ENCODE measurements around the gene TPGS1.

TPGS1 gene

GRCh38 chr19:495081-495401 lies 12.3 kb upstream of the TPGS1 start:
- DNase-seq, result no peak

DNA sequence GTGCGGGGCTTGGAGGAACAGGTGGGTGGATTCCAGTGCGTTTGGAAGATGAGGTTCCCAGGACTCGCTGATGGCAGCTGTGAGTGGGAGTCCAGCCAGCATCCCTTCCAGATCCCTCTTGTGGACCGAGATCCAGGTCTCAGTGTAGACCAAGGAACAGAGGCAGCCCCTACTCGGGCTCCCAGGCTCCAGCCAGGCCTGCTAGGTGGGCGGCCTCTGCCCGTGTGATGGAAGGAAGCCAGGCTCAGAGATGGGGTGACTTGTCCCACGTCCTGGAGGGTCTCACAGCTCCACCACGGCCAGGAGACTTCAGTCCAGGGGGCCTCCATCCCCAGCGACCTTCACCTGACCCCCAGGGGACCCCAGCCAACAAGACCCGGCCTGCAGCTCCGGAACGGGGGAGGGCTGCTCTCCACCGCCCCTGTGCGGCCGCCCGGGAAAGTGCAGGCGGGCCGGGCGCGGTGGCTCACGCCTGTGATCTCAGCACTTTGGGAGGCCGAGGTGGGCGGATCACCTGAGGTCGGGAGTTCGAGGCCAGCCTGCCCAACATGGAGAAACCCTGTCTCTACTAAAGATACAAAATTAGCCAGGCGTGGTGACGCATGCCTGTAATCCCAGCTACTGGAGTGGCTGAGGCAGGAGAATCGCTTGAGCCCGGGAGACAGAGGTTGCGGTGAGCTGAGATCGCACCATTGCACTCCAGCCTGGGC lies 11.7 kb upstream of the TPGS1 start:
- DNase-seq, result peak in 14 of 56 donors; percentile 8 to 60 (median 35)

DNA sequence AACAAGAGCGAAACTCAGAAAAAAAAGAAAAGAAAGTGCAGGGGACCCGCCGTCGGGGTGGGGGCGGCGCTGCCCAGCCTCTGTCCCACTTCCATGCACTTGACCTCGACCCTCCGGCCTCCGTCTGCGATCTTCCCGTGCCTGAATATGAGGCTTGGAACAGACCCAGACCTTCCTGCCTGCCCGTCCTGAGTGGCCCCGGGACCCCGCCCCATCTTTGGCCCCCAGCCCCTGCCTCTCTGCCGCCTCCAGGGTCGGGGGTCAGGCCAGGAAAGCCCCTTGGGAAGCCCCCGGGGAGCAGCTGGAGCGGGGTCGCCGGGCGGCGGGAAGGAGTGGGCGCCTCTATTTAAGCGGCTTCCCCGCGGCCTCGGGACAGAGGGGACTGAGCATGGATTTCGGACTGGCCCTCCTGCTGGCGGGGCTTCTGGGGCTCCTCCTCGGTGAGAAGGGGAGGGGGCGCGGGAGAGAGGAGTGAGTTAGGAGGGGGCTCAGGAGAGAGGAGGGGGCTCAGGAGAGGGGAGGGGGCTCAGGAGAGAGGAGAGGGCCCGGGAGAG lies 11.1 kb upstream of the TPGS1 start, which contains the start of gene MADCAM1:
MADCAM1 (plus strand) TSS at position 375 of the 554 bp plus-strand sequence; CDS start at position 389, 14 bp downstream.
- peak in 1 of 56 donors; percentile 36 for DNase-seq

DNA sequence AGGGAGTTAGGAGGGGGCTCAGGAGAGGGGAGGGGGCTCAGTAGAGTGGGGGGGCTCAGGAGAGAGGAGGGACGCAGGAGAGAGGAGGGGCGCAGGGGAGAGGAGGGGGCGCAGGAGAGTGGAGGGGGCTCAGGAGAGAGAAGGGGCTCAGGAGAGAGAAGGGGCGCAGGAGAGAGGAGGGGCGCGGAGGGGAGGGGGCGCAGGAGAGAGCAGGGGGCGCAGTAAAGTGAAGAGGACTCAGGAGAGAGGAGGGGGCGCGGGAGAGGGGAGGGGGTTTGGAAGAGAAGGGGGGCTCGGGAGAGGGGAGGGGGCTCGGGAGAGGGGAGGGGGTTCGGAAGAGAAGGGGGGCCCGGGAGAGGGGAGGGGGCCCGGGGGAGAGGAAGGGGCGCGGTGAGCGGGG lies 10.3 kb upstream of the TPGS1 start:
- no peak for DNase-seq

DNA sequence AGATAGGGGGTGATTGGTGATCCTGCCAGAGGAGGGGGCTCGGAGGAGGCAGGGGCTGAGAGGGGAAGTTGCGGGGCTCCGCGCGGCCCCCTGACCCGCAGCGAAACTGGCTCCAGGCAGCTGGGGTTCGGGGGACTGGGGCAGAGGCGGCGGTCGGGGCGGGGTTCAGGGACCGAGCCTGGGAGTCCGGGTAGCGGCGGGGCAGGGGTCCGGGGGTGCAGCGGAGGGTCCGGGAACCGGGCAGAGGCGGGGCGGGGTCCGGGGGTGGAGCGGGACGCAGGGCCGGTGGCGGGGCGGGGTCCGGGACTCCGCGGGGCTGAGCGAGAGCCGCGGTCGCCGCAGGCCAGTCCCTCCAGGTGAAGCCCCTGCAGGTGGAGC lies 9.8 kb upstream of the TPGS1 start:
- no peak for DNase-seq

GRCh38 chr19:497869-498510 lies 9.3 kb upstream of the TPGS1 start:
- no peak for DNase-seq

GRCh38 chr19:498511-498891 lies 8.8 kb upstream of the TPGS1 start:
- no peak for DNase-seq

DNA sequence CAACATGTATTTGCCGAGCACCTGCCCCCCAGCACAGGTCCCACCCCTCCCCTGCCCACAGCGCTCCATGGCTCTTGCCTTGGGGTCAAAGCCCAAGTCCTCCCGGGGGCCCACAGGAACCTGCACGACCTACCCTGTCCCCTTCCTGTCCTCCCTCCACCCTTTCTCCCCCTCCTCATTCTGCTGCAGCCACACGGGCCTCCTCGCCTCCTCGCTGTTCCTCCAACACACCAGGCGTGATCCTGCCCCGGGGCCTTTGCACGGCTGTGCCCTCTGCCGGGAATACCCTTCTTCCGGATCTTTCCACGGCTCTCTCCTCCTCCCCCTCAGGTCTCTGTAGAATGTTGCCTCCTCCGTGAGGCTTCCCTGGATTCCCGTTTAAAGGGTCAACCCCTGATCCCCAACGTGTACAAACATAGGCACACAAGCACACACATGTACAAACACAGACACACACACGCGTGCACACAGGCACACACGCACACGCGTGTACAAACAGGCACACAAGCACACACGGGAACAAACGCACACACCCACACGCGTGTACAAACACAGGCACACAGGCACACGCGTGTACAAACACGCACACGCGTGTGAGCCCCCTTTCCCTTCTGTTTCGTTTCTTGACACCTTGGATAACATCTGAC lies 8.2 kb upstream of the TPGS1 start:
- no peak for DNase-seq

DNA sequence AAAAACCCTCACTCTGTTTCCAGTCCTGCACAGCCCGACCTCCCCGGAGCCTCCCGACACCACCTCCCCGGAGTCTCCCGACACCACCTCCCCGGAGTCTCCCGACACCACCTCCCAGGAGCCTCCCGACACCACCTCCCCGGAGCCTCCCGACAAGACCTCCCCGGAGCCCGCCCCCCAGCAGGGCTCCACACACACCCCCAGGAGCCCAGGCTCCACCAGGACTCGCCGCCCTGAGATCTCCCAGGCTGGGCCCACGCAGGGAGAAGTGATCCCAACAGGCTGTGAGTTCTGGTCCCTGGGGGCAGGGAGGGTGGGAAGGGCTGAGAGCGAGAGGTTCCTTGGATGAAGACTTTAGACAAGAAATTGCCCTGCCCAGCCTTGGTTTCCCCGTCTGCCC lies 5.7 kb upstream of the TPGS1 start:
- no peak for DNase-seq

GRCh38 chr19:504616-505015 lies 2.7 kb upstream of the TPGS1 start:
- DNase-seq, result no peak

DNA sequence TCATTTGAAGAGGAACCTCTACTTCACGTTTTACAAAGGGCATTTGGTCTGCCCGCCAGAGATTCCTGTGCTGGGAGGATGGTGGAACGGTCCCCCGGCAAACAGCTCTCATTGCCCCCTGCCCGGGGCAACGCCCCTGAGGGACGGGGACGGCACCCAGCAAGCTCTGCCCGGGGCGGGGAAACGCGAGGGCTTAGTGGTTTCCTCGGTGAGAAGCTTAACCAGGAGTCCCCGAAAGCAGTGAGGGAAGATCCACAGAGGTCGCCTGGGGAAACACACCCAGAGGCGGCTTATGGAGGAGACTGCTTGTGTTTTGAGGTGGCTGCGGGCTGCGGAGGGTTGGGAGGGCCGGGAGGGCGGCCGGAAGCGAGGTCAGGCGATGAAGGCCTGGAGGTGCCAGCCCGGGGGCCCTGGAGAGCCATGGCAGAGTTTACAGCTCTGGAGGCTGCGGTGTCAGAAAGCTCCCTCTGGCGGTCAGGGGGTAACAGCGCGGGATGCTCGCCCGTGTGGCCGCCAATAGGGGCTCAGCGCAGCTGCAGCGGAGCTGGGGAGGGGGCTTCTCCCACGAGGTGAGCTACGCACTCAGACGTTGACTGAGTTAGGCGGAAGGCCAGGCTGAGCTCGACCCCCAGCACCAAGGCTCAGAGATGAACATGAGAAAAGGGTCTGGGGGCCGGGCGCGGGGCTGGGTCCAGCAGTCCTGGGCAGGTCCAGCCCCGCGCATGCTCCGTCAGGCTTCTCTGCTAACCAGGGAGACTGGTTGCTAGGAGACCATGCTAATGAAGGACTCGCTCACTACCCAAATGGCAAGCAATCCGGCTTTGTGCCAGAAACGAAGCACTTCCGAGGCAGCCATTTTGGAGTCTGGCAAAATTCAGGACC lies 652 bp upstream of the TPGS1 start:
- DNase-seq, result peak; percentile 78 to 100 (median 99)

DNA sequence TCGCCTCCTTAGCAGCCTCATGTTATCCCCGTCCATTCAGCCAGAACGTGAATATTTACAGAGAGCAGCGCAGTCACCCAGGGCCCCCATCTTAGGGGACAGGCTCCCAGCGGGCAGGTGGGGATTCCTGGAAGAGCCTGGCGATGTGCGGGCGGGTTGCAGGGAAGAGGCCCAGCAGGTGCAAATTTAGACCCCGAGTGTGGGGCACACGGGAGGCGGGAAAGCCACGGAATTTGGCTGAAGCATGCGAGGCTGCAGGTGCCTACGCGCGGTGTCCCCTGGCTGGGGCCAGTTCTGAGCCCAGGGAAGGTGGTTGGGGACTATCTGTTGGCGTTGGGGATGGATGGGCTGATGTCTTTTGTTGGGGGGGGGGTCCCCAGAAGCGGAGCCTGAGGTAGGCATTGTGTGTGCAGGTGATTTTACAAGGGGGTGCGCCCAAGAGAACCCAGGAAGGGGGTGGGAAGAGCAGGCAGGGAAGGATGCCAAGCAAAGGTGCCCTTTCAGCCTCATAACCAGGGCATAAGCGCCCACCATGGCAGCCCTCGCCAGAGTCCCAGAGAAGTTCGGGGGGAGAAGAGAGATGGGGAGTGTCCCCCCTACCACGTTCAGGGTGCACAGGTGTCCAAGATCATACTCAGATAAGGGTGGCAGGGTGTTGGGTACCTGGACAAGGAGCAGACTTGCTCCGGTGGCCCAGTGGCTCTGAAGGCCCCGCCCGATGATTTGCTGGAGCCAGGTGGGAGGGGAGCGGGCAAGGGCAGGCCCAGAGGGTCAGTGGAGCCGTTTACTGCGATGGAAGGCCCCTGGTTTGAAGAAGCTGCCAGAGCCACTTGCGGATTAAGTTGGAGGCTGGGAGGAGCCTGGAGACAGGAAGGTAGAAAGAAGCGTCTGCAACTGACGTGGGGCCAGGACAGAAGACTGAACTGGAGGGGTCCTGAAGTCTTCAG lies 1.2 kb downstream of the TPGS1 start:
- no peak for DNase-seq

DNA sequence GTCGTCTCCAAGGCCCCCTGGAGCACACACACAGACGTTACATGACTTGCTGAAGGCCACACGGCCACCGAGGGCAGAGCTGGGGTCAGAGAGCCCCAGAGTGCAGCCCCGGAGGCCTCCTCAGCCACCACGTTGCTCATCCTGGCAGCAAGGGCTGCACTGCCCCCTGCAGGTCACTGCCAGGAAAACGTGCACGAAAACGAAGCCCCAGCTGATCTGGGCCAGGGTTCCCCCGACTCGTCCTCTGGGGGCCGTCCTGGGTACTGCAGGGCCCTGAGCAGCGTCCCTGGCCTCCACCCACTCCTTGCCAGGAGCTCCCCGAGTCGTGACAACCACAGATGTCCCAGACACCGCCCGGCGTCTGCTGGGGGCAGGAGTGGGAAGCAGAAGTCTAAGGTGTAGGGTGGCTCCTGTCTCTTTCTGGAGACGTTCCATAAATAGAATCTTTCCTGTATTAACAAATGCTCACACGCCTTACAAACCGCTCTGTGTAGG lies 3.4 kb downstream of the TPGS1 start:
- DNase-seq, result peak in 49 of 56 donors; percentile 11 to 85 (median 59)

DNA sequence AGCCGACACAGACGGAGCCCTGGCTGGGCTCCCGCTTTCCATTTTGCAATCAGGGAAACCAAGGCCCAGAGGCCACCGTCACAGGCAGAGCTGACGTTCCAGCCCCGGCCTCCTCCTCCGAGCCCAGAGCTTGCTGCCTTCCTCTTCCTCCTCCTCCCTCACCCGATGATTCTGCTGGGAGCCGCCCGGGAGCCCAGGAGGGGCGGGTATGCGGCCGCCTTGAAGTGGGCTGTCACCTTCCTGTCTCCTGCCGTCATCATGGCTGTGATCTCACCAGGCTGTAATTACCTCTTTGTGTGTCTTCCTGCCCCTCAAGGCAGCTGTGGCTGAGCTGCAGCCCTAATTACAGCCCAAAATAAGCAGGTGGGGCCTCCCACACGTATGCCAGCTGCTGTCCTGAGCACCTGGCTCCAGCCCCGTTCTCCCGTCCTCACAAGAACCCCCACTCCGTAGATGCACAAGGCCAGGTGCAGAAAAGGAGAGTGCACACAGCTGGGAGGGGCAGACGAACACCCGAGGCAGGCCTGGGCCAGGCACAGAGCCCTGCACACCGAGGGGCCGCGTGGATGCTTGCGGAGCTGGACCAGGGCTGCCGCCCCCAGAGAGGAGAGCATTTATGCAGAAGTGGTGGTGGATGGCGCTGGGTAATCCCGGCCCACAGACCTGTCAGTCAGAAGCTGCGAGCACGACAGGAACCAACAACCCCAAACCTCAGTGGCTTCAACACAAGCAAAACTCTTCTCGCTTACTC lies 4.0 kb downstream of the TPGS1 start:
- DNase-seq, result peak in 21 of 56 donors; percentile 6 to 85 (median 62)

- DNase-seq, result no peak
Measured at GRCh38 chr19:512547-513365, 5.5 kb downstream of the TPGS1 start.

GRCh38 chr19:513368-514165 lies 6.3 kb downstream of the TPGS1 start:
- DNase-seq, result no peak

GRCh38 chr19:514166-514663 lies 6.9 kb downstream of the TPGS1 start:
- no peak for DNase-seq
